ENCODE measurements around the gene TNFRSF13B.
"Not testable (repeated sequence)": the region's sequence is repeated elsewhere in the genome, so short reads cannot be mapped to it uniquely, and the experiment has no call there.

The TNFRSF13B gene

DNA sequence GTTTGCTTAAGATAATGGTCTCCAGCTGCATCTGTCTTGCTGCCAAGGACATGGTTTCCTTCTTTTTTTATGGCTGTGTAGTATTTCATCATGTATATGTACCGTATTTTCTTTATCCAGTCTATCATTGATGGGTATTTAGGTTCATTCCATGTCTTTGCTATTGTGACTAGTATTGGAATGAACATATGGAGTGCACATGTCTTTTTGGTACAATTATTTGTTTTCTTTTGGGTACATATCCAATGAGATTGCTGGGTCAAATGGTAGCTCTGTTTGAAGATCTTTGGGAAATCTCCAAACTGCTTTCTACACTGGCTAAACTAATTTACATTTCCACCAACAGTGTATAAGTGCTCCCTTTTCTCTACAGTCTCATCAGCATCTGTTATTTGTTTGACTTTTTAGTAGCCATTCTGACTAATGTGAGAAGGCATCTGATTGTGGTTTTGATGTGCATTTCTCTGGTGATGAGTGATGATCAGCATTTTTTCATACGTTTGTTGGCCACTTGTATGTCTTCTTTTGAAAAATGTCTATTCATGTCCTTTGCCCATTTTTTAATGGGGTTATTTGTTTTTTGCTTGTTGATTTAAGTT lies 66.2 kb downstream of the TNFRSF13B start:
- DNase-seq = no peak

- not testable (repeated sequence) for DNase-seq
These were observed 68.8 kb downstream of the TNFRSF13B start for GRCh38 chr17:16903070-16903469.

GRCh38 chr17:16900288-16900882 lies 71.5 kb downstream of the TNFRSF13B start:
- DNase-seq = no peak

DNA sequence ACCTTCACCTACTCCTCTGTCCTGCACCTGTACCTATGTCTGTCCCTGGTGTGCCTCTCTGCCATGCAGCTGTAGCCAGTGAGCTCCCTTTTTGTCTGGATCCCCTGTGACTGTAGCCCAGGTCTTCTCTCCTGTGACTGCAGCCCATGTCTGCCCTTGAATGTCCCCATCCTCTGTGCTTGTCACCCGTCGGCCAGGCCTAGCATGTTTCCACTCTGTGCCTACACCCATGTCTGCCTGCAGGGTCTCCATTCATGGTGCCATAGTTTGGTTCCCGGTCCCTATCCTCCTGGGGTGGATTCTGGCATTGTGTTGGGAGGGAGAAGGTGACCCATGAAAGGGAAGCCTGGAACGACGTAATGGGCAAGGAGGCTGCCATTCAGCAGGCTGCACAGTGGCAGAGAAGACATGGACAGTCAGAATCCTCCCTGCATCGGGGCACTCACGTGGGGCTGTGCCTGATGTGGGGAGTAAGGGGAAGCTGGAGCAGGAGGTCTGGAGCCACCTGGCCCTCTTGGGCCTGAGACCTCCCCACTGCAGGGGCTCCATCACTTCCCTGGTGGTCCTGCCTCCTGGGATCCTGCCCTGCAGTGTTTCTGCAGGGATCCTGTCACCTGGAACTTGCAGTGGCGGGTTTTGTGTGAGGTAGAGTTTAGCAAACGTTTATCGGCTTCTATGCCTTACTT lies 74.6 kb downstream of the TNFRSF13B start:
- not testable (repeated sequence) for DNase-seq

DNA sequence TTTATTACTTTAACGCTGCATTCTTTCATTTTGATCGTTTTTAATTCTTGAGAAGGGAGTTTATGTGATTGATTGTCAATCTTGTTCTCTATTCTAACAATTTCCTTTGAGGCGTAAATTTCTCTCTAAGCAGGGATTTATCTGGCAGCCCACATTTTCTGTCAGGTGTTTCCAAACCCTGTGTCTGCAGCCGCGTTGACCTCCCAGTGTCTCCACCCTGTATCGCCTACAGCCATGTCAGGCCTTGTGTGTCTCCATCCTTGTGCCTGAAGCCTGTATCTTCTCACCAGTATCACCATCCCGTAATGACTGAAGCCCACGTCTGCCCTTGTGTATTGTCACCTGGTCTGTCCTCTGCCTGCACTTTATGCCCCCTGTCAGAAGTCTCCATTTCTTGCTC lies 75.7 kb downstream of the TNFRSF13B start:
- DNase-seq = not testable (repeated sequence)

DNA sequence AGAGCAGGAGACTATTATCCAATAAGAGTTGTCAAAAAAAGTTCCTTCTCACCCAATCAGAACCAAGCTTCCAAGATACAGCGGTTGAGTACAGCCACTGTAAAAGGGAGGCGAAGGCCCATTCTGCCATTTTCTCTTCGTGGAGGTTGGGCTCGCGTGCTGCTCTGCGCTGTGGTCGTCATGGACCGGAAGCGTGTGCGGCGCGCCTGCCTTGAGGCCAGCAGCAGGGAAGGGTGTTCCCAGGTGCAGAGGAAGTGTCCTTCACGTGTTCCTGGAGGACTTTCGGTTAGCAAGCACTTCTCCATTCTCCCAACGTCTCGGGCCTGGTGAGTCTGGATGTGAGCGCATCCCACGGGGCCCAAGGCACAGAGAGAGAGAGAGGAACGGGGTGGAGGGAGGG lies 78.4 kb downstream of the TNFRSF13B start:
- DNase-seq = not testable (repeated sequence)

GRCh38 chr17:16892876-16893454 lies 79.0 kb downstream of the TNFRSF13B start:
- not testable (repeated sequence) for DNase-seq

DNA sequence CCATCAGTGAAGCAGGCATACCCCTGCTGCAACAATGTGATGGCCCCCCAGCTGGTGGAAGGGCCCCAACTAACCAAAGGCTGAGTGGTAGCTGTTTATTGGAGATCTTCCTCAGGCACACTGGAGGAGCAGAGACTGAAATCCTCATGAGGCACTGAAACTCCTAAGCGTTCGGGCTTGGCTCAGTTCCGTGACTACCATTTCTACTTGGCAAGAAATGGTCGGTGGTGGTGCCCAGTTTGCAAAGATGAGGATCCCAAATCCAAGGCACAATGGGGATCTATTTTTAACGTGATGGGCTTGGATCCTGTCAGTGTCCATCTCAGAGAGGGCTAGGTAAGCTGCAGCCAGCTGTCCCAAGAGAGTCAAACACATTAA lies 82.8 kb downstream of the TNFRSF13B start:
- DNase-seq = no peak
